ENCODE data around the gene MEF2D.
A peak's percentile ranks its signal among the peaks of the same experiment; 100 is the strongest.

MEF2D gene

DNA sequence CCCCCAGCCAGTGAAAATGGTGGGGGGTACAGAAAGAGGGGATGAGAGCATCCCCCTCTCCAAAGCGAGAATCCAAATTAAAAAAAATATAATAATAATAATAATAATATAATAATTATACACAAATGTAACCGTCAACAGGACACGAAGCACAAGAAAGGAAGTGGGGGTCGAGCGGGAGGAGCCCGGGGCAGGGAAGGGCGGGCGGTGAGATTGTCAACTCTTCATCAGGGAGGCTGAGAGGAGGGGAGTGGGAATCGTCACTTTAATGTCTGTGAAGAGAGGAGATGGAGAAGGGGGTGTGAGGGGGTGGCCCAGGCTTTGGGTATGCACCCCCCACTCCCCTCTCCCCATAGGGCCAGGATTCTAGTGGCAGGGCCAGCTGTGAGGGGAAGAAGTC, 33.2 kb downstream of the MEF2D start:
- no peak for DNase-seq

DNA sequence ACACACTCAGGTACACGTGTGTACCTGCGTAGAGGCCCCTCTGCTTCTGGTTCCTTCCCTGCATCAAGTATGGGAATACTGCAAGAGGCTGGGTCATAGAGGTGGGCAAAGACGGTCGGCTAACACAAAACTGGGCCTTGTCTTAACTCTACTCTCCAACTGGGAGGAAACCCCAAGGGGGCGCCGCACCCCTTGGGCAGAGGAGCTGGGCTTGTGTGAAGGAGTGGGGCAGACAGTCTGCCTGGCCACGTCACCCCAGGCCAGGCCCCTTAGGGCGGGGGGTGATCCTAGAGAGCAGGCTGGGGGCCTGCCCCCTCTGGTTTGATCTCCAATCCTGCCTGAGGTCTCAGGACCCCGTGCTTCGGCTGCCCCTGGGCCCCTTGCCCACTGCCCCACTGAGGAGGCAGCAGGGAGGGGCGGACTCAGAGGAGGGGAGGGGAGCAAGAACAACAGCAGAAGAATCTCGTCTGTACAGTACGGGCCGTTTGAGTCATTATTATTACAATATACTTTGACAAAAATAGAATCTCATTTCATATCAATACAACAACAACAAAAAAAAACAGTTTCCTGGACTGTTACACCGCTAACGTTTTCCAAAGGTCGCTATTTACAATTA, 34.7 kb downstream of the MEF2D start:
- DNase-seq: no peak

DNA sequence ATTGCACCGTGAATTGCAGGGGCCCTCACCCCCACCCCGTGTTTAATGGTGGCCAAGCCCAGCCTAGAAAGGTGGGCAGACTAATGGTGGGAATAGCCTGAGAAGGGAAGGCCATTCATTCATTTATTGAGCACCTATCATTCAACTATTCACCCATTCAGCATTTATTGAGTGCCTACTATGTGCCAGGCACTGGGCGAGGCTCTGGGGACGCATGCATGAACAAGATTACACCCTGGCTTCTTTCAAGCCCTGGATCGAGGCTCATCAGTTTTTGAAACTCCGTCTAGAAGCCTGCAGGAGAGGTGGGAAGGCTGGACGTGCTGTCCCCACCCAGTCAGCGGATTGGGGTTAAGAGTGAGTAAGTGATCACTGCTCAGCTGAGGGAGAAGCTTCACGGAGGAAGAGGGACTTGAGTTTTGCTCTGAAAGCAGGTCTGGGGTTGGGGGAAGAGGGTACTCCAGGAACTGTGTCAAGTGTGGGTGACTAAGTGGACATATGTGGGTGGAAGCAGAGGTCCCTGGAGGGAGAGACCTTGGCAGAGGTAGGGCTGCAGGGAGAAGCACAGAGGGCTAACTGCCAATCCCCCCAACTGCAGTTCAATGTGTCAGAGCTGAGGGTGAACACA, 35.6 kb downstream of the MEF2D start:
- DNase-seq: peak in 1 of 2 donors; percentile 54

DNA sequence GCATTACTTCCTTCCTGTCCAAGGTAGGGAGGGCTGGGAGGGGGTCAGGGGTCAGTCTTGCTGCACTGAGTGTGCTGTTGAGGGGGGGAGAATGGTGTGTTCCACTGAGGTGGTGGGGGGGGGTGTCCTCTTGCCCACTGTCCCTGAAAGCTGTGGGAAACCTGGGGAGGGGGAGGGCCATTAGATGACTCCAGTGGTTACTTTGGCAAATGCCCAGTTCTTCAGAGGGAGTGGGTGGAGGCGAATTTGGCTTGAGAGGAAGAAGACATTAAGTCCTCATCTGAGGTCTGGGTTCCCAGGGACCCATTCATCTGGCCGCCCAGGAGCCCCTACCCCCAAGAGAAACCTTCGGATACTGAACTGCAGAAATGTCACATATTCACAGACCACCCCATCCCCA, 36.2 kb downstream of the MEF2D start:
- no peak for DNase-seq

DNA sequence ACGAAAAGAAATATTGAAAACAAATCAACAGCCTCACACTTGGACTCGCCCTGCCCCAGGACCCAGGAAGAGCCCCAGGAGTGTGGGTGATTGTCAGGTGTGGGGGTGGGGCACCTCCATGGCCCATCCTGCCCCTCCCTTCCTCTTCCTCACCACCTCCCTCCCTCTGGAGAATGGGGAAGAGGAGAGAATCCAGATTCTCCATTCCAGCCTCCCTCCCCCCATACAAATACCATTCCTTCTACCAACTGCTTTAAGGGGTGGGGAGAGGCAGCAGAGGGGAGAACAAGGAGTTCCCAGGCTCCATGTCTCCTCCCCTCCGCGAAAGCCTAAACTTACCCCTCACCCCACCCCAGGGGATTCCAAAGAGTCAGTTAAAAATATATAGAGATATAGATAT, 36.7 kb downstream of the MEF2D start:
- DNase-seq: no peak

DNA sequence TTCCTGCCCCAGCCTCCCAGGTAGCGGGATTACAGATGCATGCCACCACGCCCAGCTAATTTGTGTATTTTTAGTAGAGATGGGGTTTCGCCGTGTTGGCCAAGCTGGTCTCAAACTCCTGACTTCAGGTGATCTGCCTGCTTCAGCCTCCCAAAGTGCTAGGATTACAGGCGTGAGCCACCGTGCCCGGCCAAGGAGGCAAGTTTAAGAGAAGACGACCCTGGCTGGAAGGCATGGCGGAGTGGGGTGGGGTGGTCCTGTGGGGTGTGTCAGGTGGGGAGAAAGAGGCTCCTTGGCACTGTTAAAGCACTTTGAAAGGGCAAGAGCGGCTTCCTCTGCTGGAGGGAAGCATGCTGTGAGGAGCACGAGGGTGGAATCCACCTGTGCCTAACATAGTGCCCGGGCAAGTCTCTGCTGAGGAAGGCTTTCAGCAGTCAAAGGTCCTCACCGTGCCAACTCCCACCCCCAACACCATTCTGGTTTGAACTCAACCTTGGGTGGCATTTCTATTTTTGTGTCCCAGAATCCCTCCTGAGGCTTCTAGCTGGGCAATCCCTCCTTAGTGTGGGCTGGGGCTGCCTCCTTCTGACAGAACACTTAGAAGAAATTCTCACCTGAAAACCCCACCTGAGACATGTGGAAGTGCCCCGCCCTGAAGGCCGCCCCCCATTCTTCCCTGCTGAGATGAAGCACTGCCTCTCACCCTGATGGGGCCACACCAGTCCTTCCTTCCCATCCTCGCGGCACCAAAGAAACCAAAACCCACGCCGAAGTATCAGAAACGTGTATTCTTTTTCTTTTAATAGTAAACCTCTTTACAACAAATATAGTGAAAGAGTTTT, 37.4 kb downstream of the MEF2D start:
- no peak for DNase-seq

DNA sequence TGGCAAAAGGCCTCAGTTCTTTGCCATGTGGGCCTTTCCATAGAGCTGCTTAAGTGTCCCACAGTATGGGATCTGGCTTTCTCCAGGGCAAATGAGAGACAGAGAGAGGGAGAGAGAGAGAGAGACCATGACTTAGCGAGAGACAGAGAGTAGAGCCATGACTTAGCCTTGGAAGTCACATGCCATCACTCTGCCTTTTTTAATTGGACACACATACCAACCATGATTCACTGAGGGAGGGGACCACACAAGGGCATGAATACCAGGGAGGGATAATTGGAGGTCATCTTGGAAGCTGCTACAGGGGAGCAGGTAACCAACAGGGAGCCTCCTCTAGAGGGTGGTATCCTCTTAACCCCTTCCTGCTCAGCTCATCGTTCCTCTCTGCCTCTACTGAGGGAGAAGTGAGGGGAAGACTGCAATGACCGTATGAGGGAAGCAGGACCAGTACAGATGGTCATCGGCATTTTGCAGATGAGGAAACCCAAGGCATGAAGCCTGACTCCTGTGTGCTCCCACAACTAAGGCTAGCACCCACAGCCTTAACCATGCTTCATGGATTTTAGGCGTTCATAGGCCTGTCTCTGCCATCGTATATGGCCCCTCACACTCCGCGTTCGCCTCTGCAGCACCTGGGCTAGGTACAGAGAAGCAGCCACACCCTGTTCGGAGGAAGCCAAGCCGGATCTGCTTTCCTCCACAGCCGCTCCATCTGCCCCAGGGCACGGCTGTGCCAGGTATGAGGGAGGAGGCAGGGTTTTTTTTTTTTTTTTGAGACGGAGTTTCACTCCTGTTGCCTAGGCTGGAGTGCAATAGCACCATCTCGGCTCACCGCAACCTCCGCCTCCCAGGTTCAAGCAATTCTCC, 38.6 kb downstream of the MEF2D start:
- DNase-seq: no peak

DNA sequence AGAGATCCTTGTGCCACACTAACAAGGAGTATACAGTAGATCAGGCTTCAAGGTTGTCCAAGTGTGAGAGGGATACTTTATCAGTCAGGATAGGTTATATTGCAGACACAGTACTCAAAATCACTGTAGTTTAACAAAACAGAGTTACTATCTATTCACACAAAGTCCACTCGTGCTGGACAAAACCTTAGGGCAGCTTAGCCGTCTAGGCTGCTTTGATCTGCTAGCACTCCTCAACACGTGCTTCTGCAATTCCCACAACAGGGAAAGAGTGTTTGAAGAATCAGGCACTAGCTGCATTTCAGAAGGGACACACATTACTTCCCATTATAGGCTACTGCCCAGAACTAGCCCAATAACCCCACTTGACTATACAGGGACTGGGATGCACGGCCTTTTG, 39.5 kb downstream of the MEF2D start:
- DNase-seq: no peak

DNA sequence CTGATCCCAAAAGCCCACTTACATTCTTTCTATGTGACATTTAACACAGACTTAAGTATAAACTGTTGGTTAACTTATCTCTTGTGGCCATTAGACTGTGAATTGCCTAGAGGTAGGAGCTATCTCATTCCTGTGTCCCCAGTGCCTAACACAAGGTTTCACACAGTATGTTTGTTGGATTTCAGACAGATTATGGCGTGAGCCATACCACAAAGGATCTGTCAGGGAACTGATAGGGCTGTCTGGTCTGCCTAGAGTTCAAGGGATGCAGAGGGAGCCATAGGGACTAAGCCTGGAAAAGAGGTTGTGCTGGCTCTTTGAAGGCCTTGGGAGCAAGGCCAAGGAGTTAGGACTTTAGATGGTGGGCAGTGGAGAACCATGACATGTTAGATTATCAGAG, 40.0 kb downstream of the MEF2D start:
- no peak for DNase-seq

DNA sequence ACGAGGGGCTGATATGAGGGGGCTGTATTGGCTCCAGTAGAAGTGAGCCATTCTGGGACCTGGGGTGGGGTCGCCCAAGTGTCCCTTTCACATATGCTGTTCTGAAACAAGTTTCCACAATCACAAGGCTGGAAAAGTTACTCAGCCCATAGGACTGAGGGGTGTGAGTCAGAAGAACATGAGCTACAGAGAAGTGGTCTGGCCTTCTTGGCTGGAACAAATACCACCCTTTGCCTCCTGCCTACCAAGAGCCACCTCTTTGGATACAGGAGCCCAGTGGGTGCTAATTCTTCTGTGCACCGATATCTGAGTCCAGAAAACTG, 42.4 kb downstream of the MEF2D start:
- DNase-seq: peak; percentile 64 to 81

DNA sequence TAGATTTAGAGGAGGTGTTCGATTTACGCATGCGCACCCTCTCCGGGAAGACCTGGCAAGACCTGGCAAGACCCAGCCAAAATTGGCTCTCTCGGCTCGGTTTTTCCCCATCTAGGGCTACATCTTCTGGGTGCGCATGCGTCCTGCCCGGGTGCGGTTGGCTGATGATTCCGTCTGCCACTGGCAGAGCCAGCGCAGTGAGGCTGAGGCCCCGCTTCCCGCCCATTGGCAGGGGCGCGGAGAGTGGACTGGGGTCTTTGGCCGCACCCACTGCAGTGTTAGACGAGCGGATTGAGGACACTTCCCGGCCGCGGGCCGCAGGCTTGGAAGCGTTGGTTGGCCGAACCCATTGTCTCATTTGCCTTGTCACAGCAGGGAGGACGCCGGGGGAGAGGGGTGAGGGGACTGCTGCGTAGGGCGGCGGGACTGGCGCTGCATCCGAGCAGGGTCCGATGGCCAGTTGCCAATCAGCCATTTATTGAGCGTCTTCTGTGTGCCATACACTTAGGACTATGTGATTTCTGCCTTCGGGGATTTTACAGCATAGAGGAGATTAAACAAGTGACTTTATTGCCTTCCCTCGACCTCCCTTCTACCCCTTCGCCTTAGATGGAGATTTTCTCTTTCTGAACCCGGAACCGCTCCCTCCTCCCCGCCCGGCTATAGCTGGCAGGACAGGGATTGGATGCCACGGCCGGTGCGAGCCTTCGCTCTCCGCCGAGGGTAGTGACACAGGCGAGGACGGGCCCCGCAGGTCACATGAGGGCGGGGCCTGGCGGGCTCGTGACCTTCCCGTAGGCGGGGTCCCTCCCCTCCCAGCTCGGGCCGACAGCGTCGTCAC, 43.7 kb downstream of the MEF2D start:
- DNase-seq: peak; percentile 99

DNA sequence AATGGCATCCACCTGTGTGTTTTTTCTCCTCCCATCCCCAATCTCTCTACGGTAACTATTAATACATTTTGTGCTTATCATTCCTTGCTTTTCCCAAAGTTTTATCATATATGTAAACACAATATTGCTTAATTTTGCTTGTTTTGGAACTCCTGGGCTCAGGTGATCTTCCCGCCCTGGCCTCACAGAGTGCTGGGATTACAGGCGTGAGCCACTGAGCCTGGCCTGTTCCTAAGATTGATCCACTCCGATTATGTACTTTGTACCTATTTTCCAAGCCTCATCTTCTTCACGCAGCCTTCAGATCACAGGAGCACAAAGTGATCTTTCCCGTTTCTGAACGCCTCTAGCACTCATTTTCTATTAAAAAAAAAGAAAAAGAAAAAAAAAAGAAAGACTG, 45.2 kb downstream of the MEF2D start:
- DNase-seq: no peak

DNA sequence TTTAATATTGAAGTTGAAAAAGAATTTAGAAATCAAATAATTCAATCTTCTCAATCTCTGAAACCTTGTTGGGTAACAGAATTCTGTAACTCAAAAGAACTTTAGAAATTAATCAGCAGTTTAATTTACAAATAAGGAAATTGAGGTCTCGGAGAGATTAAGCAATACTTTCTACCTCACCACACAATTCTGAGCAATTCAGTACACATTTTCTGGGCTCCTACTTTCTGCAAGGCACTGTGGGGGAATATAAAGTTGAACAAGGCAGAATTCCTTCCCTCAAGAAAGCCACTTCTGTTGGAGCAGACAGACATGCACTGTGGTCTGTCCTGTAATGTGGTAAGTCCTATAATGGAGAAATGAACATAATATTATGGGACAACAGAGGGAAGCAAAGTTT, 47.7 kb downstream of the MEF2D start:
- peak; percentile 59 to 78 for DNase-seq

DNA sequence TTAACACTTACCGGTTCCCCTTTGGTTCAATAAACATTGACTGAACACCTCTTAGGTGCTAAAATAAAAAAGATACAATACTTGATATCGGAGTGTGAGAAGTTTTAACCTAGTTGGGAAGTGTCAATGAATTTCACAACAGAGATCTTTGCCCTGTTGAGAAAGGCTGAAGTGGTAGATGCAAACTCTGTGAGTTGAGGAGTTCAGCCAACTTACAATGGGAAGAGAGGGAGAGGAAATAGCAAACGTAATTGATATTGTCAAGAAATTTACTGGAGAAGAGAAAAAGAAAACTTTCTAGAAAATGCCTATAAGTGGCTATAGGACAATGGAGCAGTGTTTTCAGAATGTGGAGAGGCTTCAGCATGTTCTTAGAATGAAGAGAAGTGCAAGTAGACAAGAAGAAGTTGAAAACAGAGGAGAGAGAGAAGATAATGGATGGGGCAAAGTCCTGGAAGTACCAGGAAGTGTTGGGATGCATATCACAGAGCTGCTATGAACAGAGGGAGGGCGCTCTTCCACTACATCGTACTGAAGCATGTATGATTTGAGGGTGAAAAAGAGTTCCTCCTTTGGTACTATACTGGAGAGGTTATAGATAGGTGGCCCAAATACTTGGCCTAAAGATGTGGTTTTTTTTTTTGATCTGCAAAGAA, 48.9 kb downstream of the MEF2D start:
- DNase-seq: peak in 1 of 2 donors; percentile 17

DNA sequence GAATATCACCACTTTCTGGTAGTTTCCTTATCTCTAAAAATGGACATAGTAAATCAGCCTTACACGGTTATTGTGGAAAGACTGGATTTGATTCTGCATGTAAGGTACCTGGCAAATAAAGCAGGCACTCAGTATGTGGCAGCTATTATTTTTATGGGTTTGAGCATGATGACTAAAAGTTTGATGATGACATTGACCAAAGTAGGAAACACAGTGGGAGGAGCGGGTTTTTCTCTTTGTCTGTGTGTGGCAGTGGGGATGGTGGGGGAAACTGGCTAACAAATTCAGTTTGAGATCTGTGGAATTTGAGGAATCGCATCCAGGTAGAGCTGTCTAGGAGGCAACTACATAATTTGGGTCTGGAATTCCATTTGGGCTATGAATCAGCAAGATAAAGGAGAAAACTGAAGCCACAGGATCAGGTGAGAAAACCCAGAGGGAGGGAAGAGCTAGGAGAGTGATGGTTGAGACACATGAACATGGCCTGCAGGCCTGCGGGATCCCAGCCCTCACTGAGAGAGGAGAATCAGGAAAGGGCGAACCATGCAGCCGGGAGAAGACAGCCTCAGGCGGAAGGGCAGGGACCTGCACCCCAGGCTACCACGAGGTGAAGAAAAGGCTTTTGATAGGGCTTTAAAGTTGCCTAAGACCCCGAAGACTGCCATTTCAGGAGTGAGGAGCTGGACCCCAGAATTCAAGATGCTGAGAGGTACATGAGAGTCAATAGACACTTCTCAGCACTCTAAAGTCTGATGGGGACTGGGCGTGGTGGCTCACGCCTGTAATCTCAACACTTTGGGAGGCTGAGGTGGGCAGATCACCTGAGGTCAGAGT, 52.2 kb downstream of the MEF2D start:
- peak in 1 of 2 donors; percentile 34 for DNase-seq

DNA sequence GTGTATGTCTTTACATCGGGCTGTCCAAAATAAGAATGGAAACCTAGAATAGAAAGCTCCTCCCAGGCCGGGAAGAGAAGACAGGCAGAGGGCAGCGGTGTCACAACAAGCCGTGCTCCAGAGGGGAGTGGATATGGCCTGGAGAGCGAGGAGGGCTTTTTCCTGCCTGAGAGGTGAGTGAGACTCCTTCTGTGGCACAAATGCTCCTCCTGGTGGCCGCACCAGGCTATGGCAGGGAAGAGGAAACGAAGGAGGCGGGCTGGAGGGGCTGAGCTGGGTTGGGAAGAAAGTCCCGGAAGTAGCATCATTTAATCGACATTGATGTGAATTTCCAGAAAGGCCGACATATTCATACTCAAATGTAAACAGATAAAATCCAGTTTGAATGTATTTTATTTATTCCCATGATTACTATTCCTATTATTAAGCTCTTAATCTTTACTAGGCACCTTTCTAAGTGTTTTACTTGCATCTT, 54.7 kb downstream of the MEF2D start:
- peak; percentile 76 to 78 for DNase-seq

DNA sequence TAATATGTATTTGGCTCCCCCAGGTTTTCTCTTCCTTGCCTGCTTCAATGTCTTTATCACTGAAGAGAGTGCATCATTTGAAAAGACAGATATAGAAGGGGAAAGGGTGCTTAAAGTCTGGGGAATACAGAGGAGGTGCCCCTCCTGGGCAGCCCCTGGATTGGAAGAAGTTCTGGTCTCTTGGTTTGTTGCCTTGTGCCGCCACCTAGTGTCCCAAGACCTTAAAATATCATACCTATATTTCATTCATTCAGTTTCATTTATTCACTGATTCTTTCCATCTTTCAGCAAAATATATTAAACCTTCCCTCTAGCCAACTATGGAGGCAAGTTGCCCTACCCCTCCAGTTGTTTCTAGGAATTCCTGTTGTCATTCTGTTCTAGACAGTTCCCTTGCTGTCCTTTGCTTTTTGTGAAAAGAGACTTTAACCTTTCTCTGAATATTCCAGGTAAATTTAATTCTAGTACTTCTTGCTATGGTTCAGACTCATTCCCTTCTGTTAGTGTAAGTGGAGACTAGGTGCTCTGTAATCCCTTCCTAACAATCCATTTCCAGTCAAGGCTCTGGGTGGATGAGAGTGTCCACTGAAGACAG, 56.1 kb downstream of the MEF2D start:
- peak; percentile 19 to 35 for DNase-seq

DNA sequence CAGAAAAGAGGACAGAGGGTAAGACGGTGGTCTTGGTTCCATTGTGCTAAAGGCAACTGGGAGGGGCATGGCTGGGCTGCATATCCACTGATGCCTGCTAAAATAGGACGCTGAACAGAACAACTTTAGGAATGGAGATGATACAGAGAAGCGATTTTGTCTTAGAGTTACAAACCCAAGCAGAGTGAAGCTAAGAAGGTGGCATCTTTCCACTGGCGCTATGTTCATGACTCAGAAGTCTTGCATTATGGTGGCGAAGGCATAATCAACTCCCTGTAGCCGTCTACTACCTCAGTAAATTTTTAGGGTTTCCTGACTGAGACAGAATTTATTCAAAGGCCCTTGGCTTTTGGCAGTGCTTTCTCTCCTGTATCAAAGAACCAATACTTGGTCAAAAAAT, 57.3 kb downstream of the MEF2D start:
- DNase-seq: no peak

DNA sequence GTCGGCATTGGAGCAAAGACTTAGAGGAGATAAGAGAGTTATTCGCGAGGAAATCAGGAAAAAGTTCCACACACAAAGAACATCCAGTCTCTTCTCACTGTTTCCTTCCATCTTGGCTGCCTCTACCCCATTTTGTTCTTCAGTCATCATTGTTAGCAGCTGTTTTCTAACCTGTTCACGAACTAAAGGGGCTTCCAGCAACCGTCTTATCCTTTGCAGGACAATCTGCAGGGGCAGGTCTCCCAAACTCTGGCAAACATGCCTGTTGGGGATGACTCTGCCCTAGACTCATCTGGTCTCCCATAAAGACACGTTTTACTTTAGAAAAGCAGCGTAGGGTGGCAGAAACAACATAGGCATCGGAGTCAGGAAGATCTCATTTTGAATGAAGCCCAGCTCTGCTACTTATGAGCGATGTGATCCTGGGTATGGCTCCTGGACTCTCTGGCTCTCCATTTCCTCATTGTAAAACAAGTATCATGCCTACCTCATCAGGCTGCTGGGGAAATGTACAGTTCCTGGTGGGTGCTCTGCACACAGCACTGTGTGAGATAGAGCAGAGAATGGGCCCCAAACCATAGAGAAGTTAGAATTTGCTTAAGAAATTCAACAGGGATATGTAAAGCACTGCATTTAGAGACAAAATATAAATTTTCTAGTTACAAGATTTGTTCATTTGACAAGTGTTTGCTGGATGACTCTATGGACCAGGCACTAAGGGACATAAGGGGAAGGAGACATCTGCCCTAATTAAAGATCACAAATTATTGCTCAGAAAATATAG, 59.7 kb downstream of the MEF2D start:
- peak in 1 of 2 donors; percentile 25 for DNase-seq
